ENCODE results near the gene KIF26B.

Gene KIF26B

DNA sequence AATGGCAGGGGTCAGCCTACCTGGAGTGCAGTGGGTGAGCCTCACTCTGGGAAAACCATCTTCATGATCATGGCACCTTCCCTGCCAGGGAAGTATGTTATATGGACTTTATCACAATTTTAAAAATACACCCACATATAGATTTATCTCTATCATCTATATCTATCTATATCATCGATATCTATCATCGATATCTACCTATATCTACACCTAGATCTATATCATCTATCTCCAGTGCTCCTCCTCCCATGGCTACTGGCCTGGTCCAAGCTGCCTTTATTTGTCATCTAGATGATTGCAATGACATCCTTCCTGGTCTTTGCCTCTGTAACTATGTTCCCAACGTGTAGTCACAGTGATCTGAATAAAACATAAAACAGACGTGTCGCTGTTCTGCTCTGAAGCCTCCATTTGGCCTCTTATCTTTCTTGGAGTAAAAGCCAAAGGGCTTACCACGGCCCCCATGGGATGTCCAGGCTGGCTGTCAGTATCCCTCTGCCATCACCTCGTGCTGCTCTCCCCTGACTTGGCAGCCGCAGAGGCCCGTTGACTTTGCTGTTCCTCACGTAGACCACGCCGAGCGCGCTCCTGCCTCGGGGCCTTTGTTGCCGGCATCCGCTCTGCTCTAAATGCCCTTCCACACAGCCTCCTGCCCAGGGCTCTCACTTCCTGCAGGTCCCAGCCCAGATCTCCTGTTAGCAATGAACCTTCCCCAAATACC is 20.6 kb upstream of the KIF26B start:
- DNase-seq (ENCODE audit: low read depth): no peak

DNA sequence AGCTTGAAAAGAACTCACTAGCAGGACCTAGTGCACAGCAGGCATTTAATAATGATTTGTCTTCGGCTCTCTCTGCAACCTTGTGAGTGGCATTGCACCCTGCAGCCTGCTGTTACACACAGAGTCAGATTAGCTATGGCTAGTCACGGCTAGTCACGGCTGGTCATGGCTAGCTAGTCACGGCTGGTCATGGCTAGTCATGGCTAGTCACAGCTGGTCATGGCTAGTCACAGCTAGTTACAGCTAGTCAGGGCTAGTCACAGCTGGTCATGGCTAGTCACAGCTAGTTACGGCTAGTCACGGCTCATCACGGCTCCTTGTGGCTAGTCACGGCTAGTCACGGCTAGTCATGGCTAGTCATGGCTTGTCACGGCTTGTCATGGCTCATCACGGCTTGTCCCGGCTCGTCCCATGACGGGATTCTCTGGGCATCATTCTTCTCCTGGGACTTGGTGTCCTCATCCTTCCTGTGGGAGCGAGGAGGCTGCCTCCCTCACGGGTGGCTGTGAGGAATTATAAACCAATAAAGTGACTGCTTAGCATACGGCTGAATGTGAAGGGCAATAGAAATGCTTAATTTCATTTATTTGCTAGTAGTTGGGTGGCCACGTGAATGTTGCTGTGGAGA is 12.5 kb upstream of the KIF26B start:
- DNase-seq (ENCODE audit: low read depth): no peak

DNA sequence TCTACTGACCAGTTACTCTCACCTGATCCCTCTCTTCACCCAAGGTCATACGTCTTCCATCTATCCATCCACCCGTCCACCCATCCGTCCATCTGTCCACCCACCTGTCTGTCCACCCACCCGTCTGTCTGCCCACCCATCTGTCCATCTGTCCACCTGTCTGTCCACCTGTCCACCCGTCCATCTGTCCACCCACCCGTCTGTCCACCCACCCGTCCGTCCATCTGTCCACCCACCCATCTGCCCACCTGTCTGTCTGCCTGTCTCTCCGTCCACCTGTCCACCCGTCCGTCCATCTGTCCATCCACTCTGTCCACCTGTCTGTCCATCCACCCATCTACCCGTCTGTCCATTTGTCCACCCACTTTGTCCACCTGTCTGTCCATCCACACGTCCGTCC is 11.8 kb upstream of the KIF26B start:
- no peak for DNase-seq (ENCODE audit: low read depth)

DNA sequence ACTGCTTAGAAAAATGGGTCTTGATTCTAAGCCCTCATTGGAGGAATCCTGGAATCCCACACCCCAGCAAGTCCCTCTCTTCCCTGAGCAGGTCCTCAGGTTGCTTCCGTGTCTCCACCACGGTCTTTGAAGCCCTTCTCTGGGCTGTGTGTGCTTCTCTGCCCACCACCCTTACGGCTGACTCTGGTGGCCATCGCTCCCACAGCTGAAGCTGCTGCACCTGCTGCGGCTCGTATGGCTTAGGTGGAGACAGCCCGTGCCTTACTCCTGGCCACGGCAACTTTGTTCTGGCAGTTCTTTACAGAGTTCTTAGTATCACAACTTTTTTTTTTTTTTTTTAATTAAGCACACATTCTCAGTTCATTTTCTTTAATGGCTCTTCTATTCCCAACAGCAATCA is 10.9 kb upstream of the KIF26B start:
- no peak for DNase-seq (ENCODE audit: low read depth)

DNA sequence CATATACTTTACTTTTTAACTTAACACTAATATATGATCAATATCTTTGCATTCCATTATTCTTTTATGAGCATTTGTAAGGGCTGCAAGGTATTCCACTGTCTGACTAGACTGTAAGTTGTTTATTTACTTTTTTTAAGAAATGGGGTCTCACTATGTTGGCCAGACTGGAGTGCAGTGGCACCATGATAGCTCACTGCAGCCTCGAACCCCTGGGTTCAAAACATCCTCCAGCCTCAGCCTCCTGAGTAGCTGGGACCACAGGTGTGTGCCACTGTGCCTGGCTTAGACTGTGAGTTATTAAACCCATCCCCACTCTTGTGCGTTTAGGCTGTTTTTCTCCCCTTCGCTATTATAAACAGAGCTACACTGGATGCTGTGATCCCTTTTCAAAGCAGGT is 6.7 kb upstream of the KIF26B start:
- no peak for DNase-seq (ENCODE audit: low read depth)

DNA sequence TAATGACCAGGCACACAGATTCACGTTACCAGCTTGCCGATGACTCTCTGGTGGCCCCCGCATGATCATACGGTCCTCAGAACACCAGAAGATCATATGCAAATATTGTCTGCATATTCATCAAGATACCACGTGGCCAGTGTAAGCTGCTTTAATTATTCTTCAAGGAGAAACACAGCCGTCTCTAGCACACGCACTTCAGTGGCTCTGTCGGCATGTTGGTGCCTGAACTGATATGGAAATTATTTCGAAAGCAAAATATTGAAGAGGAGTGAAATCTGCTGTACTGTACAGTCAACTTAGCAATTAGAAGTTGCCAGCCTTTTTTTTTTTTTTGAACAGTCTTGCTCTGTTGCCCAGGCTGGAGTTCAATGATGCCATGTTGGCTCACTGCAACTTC is 5.9 kb upstream of the KIF26B start:
- no peak for DNase-seq (ENCODE audit: low read depth)

DNA sequence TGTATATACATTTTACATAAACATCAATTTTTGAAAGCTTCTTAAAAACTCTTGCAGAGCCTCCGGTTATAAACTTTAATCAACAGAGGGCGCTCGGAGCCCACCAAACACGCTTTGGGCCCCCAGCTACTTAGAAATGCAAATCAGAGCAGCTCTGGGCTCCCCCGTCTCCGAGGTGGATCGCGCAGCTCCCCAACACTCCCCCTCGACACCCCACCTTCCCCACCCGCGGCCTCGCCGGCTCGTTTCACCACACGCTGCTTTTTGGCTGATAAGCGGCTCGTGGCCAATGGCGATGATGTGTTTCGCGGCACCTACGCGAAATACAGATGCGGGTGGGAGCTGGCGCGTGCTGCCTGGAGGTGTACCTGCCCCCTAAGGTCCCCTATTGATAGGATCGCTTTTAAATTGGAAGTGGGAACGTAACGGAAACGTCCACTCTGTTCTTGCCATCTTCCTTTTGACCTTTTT is 1.7 kb upstream of the KIF26B start:
- no peak for DNase-seq (ENCODE audit: low read depth)

DNA sequence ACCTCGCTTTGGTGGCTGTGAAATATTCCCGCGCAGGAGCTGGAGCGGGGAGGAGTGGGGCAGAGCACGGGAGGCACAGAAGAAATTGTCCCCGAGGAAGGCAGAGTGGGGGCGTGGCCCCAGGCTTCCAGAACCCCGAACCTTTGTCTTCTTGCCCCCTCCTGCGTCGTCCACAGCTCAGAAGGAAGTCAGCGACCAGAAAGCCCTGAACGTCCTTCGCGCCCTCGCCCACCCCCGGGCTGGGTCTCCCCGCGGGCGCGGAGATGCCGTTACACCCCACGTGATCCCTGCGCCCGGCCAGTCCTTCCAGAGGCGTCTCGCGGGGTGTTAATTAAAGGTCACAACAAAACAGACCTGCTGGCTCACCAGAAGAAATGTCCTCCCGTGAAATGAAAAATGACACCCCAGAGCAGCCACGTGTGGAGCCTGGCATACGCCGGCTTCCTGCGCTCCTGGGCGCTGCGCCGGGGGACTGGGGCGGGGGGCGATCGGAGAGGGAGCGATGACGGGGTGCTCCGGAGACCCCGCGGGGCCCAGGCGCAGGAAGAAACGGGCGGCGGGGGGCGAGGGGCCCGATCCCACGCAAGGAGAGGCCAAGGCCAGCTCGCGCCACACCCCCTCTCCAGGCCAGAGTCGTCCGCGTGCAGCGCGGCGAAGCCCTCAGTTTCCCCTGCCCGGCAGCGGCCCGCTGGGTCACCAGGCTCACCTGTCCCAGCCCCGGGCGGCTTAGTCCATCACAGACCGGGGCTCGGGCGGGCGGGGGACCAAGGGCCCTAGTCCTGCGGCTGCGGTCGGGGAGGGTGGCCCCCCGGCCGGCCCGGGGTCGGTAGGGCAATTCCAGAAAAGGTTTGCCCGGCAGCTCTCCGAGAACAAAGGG is 995 bp upstream of the KIF26B start:
- no peak for DNase-seq (ENCODE audit: low read depth)

DNA sequence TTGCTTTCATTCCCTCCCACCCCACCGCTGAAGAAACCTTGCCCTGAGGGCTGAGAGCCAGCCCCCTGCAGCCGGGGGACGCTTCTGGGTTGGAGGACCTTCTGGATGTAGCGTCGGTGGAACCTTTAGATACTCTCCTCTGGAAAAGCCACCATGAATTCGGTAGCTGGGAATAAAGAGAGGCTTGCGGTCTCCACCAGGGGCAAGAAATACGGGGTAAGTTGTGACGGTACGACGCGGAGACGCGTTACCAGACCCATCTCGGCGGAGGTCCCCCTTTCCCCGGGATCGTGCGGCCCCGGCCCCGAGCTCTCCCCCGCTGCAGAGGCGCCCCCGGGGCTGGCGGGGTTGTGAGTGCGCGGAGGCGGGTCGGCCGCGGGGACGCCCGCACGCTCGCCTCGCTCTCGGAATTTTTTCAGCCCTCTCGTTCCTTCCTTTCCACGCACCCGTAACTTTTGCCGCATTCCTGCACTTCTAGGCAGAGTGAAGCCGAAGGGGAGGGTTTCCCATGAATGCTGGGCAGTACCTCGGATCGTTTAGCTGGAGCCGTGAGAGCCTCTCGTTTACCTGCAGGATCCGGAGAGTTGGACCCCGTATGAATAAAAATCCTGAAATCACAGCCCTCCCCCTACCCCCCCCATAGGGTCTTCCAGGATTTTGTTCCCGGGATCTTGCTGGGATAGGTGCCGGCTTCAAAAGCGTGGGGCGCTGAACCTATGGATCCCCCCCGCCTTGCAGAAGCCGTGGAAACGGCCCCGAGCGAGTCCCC is 671 bp downstream of the KIF26B start:
- no peak for DNase-seq (ENCODE audit: low read depth)

DNA sequence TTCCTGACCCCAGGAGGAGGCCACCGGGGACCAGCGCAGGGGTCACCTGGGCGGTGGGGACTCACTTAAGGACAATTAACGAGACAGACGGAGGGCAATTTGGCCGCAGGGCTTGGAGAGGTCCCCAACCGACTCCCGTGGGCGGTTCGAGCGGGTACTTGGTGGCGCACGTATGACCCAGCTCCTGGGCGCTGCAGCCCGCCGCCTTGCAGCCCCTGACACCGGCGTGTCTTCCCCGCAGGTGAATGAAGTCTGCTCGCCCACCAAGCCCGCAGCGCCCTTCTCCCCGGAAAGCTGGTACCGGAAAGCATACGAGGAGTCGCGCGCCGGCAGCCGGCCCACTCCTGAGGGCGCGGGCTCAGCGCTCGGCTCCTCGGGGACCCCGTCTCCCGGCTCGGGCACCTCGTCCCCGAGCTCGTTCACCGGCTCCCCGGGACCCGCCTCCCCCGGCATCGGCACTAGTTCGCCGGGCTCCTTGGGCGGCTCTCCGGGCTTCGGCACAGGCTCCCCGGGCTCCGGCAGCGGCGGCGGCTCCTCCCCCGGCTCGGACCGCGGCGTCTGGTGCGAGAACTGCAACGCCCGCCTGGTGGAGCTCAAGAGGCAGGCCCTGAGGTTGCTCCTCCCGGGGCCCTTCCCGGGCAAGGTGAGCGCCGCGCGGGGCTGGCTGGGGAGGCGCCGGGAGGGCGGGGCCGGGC is 1.4 kb downstream of the KIF26B start:
- DNase-seq (ENCODE audit: low read depth): peak; percentile 51

DNA sequence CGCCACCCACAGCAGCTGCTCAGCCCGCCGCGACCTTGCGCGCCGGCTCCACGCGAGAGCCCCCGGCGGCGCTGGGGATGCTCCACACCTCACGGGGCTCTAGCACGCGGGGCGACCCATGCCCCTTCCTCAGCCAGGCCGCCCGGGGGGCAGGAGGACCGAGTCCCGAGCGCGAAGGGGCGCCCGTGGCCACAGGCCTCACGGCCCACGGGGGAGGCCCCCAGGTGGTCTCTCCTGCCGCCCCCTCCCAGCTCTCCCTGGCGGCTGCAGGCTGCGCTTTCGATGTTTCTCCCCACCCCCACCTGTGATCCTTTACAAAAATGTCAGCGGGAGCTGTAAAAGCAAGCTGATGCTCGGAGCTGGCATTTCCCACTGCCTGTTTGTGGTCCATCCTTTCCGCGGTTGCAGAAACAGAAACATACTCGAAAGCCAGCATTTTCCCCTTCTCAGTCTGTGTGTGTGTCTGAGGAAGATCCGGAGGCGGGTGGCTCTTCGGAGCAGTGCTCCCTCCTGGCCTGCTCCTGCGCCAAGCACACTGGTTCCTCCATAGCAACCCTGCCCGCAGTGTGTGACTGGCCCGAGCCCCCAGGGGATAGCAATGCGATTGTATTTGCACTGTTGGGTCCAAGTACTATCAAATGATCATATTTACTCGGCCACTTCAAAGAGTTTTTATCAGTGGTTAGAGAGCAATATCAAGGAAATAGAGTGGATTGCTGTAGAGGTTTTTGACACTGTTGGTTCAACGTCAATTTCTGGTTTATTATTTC is 2.1 kb downstream of the KIF26B start:
- no peak for DNase-seq (ENCODE audit: low read depth)

DNA sequence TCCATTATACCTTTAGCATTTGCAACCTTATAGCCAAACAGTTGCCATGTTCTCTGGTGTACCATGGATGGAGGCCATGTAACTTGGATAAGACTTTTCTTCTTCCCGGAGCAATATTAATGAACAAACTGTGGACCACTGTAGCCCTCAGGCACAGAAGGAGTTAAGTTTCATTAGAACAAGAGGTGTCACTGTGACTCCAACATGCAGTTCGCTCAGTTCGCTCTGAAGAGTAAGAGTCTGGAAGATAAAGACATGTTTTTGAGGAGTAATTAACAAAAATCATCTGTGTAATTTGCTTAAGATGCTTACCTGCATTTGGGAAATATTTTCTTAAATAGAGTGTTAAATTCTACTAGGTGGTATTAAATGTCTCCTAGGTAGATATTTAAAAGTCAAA is 4.1 kb downstream of the KIF26B start:
- DNase-seq (ENCODE audit: low read depth): no peak

DNA sequence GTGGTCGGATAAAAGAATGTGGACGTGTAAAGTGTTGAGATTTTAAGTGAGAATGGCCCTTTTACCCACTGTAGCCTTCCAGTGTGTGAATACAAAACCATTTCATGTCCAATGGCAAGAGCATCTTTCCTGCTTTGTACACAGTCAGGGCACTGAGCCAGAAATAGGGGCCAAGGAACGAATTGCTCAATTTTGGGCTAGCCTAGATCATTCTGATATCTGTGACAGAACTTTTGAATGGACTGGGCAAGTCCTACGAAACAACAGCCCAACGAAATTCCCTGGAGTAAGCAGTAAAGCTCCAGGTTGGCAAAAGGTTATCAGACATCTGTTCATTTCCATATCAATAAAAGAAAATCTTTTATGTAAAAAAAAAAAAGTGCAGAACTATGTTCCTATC is 5.5 kb downstream of the KIF26B start:
- DNase-seq (ENCODE audit: low read depth): no peak

DNA sequence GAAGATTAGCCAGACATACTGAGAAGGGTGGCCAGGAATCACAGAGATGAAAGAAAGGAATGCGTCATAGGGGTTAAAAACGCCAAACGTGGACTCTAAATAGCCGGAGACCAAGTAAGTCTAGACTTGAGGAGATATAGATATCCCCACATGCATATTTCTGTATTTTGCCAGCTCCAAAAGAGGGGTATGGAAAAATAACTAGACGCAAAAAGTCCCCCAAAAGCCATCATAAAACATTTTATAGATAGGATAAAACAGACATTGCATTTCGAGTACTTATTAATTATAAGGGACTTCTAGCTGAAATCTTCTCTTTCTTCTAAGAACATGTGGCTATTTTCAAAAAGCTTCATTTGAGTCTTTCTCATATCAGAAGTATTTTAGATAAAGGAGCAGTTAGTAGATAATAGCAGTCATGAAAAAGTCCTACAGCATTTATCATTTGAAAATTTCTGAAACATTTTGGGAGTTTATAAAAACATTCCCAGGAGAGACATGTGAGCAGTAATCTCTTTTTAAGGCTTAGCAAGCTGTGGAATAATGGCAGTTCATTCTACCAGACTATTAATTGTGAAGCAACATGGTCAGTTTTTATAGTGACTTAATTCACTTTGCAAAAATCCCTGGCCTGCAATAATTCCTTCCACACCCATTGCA is 6.1 kb downstream of the KIF26B start:
- DNase-seq (ENCODE audit: low read depth): no peak

DNA sequence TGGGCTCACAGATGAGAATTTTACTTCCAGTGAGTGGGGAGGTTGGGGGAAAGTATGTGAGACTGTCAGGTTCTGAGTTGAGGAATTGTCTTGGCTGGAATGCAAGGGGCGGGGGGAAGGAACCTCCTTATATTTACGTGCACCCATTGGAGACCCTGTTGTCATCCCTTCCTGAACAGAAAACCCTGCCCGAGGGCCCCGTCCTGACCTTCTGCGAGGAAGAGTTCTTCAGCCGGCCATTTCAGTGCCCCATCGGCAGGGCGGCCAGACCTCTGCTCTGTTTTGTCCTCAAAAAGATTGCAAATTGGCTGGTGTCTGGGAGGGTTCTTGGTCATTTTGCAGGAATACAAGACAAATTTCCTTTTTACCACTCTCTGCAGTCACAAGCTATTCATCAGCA is 7.1 kb downstream of the KIF26B start:
- no peak for DNase-seq (ENCODE audit: low read depth)

DNA sequence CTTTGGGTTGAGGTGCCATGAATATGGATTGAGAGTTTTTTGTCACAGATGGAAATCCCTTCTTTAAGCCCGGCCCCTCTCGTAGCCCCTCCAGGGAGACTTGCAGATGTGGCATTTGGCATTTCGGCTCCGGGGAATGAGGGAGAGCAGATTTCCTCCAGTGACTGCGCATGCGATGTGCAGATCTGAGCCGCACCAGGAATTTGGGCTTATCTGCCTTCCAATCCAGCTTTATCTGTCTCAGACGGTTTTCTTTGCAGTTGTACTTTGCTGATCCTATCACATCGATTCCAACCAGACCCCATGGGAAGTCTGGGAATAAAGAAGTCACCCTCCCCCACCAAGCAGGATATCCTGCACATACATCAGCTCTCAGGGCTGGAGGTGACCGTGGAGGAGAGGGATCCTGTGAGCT is 11.7 kb downstream of the KIF26B start:
- DNase-seq (ENCODE audit: low read depth): no peak

DNA sequence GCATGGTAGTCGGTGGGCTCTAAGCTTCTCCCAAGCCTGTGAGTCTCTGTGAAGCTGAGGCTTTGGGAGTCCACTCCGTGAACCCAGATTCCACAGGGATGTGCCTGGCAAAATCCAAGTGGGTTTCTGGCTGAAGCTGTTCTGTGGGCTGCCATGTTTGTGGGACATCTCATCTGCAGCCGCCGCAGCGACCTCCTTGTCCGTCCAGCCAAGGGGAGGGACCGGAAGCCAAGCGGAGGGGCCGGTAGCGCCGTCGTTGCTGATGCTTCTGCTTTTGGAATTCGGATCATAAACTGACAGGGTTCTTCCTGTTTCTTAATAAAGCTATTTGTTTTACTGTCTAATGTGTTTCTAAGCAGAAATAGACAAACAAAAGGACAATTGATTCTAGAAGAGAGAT is 13.3 kb downstream of the KIF26B start:
- no peak for DNase-seq (ENCODE audit: low read depth)

DNA sequence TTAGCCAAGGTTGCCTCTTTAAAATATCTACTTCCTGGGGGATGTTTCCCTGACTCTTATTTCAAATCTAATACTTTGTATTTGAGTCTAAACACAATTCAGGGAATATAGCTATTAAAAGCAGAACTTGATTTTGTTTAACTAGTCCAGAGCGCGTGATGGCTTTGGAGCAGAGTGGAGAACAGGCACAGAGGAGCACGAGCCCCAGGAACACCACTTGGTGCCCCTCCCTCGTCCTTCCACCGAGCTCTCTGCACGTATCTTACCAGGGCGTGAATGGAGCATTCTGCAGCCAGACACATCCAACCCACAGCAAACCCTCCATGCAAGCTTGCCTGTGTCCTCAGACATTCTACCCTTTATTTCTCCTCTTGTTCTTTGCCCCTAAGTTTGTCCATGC is 14.1 kb downstream of the KIF26B start:
- no peak for DNase-seq (ENCODE audit: low read depth)

DNA sequence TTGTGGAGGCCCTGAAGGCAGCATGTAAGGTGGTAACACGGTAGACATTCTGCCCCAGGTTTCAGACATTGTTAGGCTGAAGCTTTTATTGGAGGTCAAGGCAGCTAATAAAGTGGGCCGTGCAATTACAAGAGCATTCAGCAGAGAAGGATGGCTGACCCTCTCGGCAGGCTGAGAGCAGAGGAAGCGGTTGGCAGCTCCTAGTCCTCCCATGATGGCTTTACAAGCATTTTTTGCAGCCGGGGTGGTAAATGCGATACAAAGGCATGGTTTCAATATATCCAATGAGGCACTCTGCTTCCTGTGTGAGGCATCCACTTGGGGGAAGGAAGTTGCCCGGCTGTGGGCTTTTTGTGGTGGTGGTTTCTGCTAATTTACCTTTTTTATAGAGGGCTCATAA is 14.6 kb downstream of the KIF26B start:
- no peak for DNase-seq (ENCODE audit: low read depth)

DNA sequence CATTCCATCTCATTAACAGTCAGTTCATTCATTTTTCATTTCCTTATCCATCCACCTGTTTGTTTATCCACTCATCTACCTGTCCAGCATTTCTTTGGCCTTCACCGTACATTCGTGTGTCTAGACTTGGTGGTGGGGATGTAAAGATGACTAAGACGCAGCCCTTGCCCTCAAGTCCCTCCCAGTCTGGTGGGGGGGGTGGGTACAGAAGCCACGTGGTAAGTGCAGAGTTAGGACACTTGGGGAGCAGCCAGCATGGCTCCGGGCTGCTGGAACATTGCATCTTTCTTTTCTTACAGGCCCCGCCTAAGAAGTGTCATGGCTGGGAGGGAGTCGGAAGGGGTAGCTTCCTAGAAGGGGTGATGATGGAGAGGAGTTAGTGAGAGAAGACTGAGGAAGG is 17.2 kb downstream of the KIF26B start:
- DNase-seq (ENCODE audit: low read depth): no peak
